Stimulated activated CD4-positive, alpha-beta T cell treated with anti-CD3 and anti-CD28 coated beads, Interleukin-4, amount 100 ng/mL, for 1 hour (primary cell): Measurements from ENCODE around the gene FAAP100.

Source experiments
- DNase-seq: peaks from one replicate; pipeline ENCODE4 v3.0.0-alpha.2; 2020

Gene FAAP100

GRCh38 chr17:81522491-81523401 lies 29.4 kb downstream of the FAAP100 start:
- no peak for DNase-seq

GRCh38 chr17:81520021-81520901 lies 31.9 kb downstream of the FAAP100 start:
- peak; percentile 1 for DNase-seq

GRCh38 chr17:81519284-81520020 lies 32.7 kb downstream of the FAAP100 start:
- peak; percentile 68 for DNase-seq

- peak; percentile 38 for DNase-seq
Observed at GRCh38 chr17:81518785-81519283, 33.3 kb downstream of the FAAP100 start.

GRCh38 chr17:81518113-81518784 lies 33.9 kb downstream of the FAAP100 start:
- no peak for DNase-seq

GRCh38 chr17:81517339-81518112 lies 34.6 kb downstream of the FAAP100 start:
- peak; percentile 2 for DNase-seq

- peak; percentile 6 for DNase-seq
Observed at GRCh38 chr17:81517009-81517338, 35.2 kb downstream of the FAAP100 start.

- peak; percentile 1 for DNase-seq
Observed at GRCh38 chr17:81516439-81516838, 35.7 kb downstream of the FAAP100 start.

- no peak for DNase-seq
Observed at GRCh38 chr17:81515530-81516041, 36.6 kb downstream of the FAAP100 start.

GRCh38 chr17:81514739-81515529 lies 37.2 kb downstream of the FAAP100 start:
- DNase-seq, result peak; percentile 73

GRCh38 chr17:81514489-81514738 lies 37.7 kb downstream of the FAAP100 start:
- no peak for DNase-seq

GRCh38 chr17:81513753-81514488 lies 38.2 kb downstream of the FAAP100 start:
- DNase-seq, result peak; percentile 48

GRCh38 chr17:81513372-81513752 lies 38.8 kb downstream of the FAAP100 start:
- DNase-seq, result peak; percentile 60

- DNase-seq, result peak; percentile 90
Observed at GRCh38 chr17:81512562-81513371, 39.4 kb downstream of the FAAP100 start, which contains the start of gene ACTG1. Gene ACTG1, minus strand, starts transcription at chr17:81512799. Its CDS starts 445 bp downstream, at chr17:81512354.

- no peak for DNase-seq
Observed at GRCh38 chr17:81511804-81512561, 40.2 kb downstream of the FAAP100 start.

GRCh38 chr17:81511554-81511803 lies 40.7 kb downstream of the FAAP100 start:
- no peak for DNase-seq

- peak; percentile 33 for DNase-seq
Observed at GRCh38 chr17:81510785-81511553, 41.2 kb downstream of the FAAP100 start.
